GM23248 (cell line): Measurements from ENCODE around the gene MYOM1.

Experiments used
- EZH2 ChIP-seq: fragments of 200-600 bp; sonication (generic); IDR thresholded peaks from 2 replicates; pipeline ENCODE4 v1.6.1; 2018; ENCODE audit warnings: antibody characterized with exemption, mild to moderate bottlenecking; ENCODE audit not compliant: insufficient read depth, poor library complexity, severe bottlenecking
- EZH2phosphoT487 ChIP-seq: fragments of 200-600 bp; sonication (generic); IDR thresholded peaks from 2 replicates; pipeline ENCODE4 v1.6.1; 2018; ENCODE audit warnings: antibody characterized with exemption, moderate library complexity, mild to moderate bottlenecking, low read depth; ENCODE audit not compliant: insufficient read depth

GRCh38 chr18:3192752-3193151 is 27.0 kb downstream of the MYOM1 start:
- TF ChIP-seq EZH2, result no peak
- TF ChIP-seq EZH2phosphoT487, result no peak
